Measurements from ENCODE around the gene SECISBP2. TPM values are rescaled to one million over a fixed set of nuclear protein-coding genes. Genes with fewer than 3 reads are reported as not detected.

The SECISBP2 gene
- total RNA-seq, 1 donor from 2014 or later, result 27.8 TPM

DNA sequence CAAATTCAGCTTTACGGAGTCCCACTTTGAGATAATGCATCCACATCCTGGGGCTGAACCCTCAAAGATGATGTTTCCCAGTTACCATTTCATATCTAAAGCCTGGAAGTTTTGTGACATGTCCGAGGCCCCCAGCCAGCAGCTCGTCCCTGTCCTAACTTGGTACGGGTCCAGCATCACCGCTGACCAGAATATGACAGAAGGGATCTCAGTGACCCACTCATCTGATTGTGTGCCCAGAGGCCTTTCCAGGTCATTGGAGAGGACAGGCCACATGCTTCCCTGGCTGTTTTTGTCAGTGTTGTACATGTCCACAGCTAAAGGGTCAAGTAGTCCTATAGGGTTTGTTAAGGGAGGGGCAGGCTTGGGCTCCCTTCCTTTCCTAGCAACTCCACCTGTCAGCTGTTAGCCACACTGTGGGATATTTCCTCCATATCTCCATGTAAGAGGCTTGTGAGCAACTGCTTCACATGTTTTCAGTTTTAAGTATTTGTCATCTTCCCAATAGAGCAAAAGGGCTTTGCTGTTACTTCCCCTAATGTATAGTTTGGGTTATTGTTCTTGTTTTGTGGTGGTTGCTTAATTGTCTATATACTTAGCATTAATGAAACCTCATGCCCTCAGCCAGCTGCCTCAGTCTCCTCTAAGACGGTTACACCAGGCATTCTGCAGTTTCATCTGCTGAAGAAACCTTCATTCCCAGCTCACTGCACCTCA is 33.4 kb downstream of the SECISBP2 start:
- Histone ChIP-seq H3K9me3 (no peaks in the 10 kb centered on the region), H3K36me3 (peaks cover 85 to 98% of the 10 kb centered on the region in 2 donors), H3K27me3 (no peaks in the 10 kb centered on the region), H3K4me3 (no peak overlapping the region), H3K4me1 (no peaks in the 10 kb centered on the region), H3K27ac (no peak overlapping the region)
- TF ChIP-seq, protein P1, sequence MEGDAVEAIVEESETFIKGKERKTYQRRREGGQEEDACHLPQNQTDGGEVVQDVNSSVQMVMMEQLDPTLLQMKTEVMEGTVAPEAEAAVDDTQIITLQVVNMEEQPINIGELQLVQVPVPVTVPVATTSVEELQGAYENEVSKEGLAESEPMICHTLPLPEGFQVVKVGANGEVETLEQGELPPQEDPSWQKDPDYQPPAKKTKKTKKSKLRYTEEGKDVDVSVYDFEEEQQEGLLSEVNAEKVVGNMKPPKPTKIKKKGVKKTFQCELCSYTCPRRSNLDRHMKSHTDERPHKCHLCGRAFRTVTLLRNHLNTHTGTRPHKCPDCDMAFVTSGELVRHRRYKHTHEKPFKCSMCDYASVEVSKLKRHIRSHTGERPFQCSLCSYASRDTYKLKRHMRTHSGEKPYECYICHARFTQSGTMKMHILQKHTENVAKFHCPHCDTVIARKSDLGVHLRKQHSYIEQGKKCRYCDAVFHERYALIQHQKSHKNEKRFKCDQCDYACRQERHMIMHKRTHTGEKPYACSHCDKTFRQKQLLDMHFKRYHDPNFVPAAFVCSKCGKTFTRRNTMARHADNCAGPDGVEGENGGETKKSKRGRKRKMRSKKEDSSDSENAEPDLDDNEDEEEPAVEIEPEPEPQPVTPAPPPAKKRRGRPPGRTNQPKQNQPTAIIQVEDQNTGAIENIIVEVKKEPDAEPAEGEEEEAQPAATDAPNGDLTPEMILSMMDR (IDR thresholded peaks at IDR 0.05), result no peak
- intact Hi-C loops (cut with DNase I), result no loop called here
- DNase-seq (ENCODE audit: low spot score in 2 of 2), result no peak

DNA sequence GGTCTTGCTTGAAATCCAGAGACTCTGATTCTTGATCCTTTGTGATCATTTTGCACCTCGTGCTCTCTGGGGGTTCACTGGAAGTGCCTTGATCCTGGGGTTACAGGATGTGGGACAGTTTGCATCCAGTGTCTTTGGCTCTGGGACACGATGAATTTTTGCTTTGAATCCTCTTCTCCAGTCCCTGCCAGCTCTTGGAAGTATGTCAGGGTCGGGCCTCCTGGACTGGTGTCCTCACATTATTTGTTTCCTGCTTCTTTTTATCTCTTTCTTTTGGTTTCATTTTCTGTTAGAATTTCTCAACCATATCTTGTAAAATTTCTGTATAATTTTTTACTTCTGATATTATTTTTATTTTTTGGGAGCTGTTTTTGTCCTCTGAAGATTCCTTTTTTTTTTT is 34.2 kb downstream of the SECISBP2 start:
- TF ChIP-seq, protein P1 (IDR thresholded peaks at IDR 0.05), result no peak
- no peaks in the 10 kb centered on the region for H3K9me3 ChIP-seq
- no peaks in the 10 kb centered on the region for H3K4me1 ChIP-seq
- H3K27me3 ChIP-seq, result no peaks in the 10 kb centered on the region
- no peak overlapping the region for H3K27ac ChIP-seq
- intact Hi-C loops (cut with DNase I), result no loop called here
- H3K36me3 ChIP-seq, result peaks cover 89 to 99% of the 10 kb centered on the region in 2 donors
- no peak overlapping the region for H3K4me3 ChIP-seq
- no peak for DNase-seq (ENCODE audit: low spot score in 2 of 2)

DNA sequence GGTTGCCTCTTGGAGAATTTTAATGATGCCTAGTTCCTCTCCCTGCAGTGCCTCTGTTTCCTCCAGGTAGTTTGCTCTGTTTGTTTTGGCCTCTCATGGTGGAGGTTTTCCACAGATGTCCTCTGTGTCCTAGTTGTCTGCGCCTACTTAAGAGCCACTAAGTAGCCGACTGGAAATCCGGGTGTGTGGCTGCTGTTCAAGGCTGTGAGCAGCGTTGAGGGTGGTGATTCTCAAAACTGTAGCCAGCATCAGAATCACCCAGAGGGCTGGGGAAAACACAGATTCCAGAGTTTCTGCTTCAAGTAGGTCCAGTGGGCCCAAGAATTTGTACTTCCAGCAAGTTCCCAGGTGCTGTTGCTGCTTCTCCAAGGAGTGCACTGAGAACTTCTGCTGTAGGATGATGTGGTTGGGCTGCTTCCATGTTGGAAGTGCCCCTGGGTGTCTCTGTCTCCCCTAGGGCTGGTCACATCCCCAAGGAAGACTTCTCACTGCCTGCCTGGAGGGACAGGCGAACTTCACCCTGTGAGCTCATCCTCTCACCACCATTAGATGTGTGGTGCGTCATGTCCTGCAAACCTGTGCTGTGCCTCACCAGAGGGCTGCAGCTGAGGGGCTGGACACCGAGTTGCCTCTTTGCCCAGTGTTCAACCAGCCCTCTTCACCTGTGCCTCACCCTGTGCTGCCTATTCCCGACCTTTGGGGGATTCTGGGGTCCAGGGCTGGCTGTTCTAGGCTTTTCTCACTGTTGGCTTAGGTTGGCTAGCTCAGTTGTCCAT is 34.8 kb downstream of the SECISBP2 start:
- peaks cover 89 to 99% of the 10 kb centered on the region in 2 donors for H3K36me3 ChIP-seq

DNA sequence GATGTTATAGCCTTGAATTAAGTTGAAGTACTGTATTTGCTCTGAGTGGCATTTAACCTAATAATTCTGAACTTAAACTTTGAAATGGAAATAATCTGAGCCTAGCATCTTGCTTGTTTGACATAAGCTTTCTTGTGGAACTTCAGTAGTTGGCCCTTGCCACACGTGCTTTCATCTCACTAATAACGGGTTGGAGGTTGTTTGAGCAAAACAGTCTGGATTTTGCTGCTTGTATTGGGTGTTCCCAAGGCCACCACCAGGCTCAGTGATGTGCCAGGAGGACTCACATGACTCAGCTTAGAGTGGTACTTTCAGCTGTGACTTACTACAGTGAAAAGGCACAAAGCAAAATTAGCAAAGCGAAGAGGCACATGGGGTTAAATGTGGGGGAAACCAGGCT is 35.7 kb downstream of the SECISBP2 start:
- H3K9me3 ChIP-seq, result no peaks in the 10 kb centered on the region
- H3K4me1 ChIP-seq, result no peaks in the 10 kb centered on the region
- H3K36me3 ChIP-seq, result peaks cover 89 to 99% of the 10 kb centered on the region in 2 donors
- TF ChIP-seq, protein P1 (IDR thresholded peaks at IDR 0.05), result no peak
- H3K27me3 ChIP-seq, result no peaks in the 10 kb centered on the region
- H3K4me3 ChIP-seq, result no peak overlapping the region
- no peak overlapping the region for H3K27ac ChIP-seq
- intact Hi-C loops (cut with DNase I), result no loop called here
- no peak for DNase-seq (ENCODE audit: low spot score in 2 of 2)

More for the DNA sequence above, 34.8 kb downstream of the SECISBP2 start:
- Histone ChIP-seq H3K4me1 (no peaks in the 10 kb centered on the region), H3K9me3 (no peaks in the 10 kb centered on the region), H3K27ac (no peak overlapping the region), H3K27me3 (no peaks in the 10 kb centered on the region), H3K4me3 (no peak overlapping the region)
- TF ChIP-seq, protein P1 (IDR thresholded peaks at IDR 0.05), result no peak
- intact Hi-C loops (cut with DNase I), result no loop called here
- DNase-seq (ENCODE audit: low spot score in 2 of 2), result no peak

DNA sequence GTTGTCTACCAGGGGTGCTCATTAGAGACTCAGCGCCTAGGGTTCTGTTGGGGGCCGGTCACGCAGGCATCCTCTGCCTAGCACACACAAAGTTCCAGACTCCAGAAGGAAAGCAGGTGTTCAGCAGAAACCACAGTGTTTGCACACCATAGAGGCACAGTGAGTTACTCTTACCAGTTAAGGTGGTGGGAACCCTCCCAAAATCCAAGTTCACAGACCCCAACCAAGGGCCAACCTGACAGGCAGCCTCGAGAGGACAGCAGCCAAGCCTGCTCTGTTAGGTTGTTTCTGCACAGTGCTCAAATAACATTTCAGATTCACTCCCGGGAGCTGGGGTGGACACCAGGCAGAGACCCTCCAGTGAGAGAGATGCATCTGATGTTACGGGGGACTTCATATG is 36.2 kb downstream of the SECISBP2 start:
- H3K36me3 ChIP-seq, result peaks cover 87 to 99% of the 10 kb centered on the region in 2 donors
- TF ChIP-seq, protein P1 (IDR thresholded peaks at IDR 0.05), result no peak
- H3K27ac ChIP-seq, result no peak overlapping the region
- no peaks in the 10 kb centered on the region for H3K9me3 ChIP-seq
- no peak for DNase-seq (ENCODE audit: low spot score in 2 of 2)
- intact Hi-C loops (cut with DNase I), result no loop called here
- no peak overlapping the region for H3K4me3 ChIP-seq
- H3K27me3 ChIP-seq, result no peaks in the 10 kb centered on the region
- H3K4me1 ChIP-seq, result no peaks in the 10 kb centered on the region
